K562 (cell line): ENCODE data around the gene BANP. TPM values are rescaled to one million over a fixed set of nuclear protein-coding genes. Genes with fewer than 3 reads are reported as not detected.

Experiments used
- ATAC-seq: fragments of 200-7000 bp; cut with Tn5 transposase; 3 replicates; pipeline ENCODE4 v1.9.1; 2020; ENCODE audit warnings: moderate library complexity
- BruUV-seq: library from RNA; stranded (reverse); fragments of 400-500 nt; replicated peaks from 2 replicates; lab custom pipeline; 2021; lab: Mats Ljungman, UMichigan
- CTCF ChIA-PET: fragments of 300-600 bp; formaldehyde crosslinking; extraction: SDS; loops from one replicate; lab custom pipeline; 2021; ENCODE audit warnings: low intra/inter-chr PET ratio; lab: Yijun Ruan, JAX
- POLR2A ChIA-PET: fragments of 300-600, 350-650 bp; sonication (Branson Sonifier 250); formaldehyde crosslinking; extraction: SDS; loops from one replicate; lab custom pipeline; 2021; ENCODE audit warnings: antibody characterized with exemption, inconsistent platforms; lab: Yijun Ruan, JAX
- DNase-seq, 4 experiments: peaks; one replicate each; pipeline versions ENCODE4 v3.0.0 to v3.0.0-alpha.2; 2011 to 2018; ENCODE audit warnings: low spot score in 3 of 4, mixed read lengths in 3 of 4; ENCODE audit errors: extremely low read depth in 1 of 4
- FAIRE-seq: peaks from 2 replicates; lab custom pipeline; 2011; peaks lifted over from hg19 to GRCh38; lab: Jason Lieb, UNC
- H2AFZ ChIP-seq: 2 replicates; pipeline ENCODE4 v1.6.0; 2011; ENCODE audit warnings: low read depth, low read length, control low read depth, inconsistent platforms
- H3K27ac ChIP-seq: fragments of 200-600 bp; 3 replicates; pipeline ENCODE4 v1.8.0; 2011; ENCODE audit warnings: low read depth, mild to moderate bottlenecking, control low read depth, inconsistent platforms, low read length, moderate library complexity, mixed read lengths; ENCODE audit errors: extremely low read depth
- H3K27me3 ChIP-seq, 2 experiments: fragments of 300-600 bp in 1 of 2; 2 replicates in 1 of 2; 3 replicates in 1 of 2; pipeline versions ENCODE4 v1.6.0 to v1.8.0; 2011; ENCODE audit warnings: inconsistent platforms in 2 of 2, low read length in 2 of 2, mild to moderate bottlenecking in 1 of 2, mixed read lengths in 1 of 2, moderate library complexity in 1 of 2; ENCODE audit not compliant: control insufficient read depth in 2 of 2, insufficient read depth in 2 of 2
- H3K36me3 ChIP-seq: fragments of 300-600 bp; 3 replicates; pipeline ENCODE4 v1.8.0; 2011; ENCODE audit warnings: mild to moderate bottlenecking, low read length, inconsistent platforms; ENCODE audit not compliant: control insufficient read depth, insufficient read depth
- H3K4me1 ChIP-seq, 2 experiments: fragments of 200-600 bp in 1 of 2; replicated peaks in 1 of 2; 2 replicates in 1 of 2; 3 replicates in 1 of 2; pipeline versions ENCODE4 v1.5.1 to v1.8.0; 2011; ENCODE audit warnings: inconsistent platforms in 2 of 2, low read length in 2 of 2, mild to moderate bottlenecking in 1 of 2, mixed read lengths in 1 of 2, moderate library complexity in 1 of 2; ENCODE audit not compliant: control insufficient read depth in 2 of 2, insufficient read depth in 2 of 2
- H3K4me2 ChIP-seq: 2 replicates; pipeline ENCODE4 v1.6.1; 2011; ENCODE audit warnings: low read length, control low read depth, inconsistent platforms, mixed read lengths; ENCODE audit not compliant: insufficient read depth
- H3K4me3 ChIP-seq: fragments of 200-600 bp; sonication (generic), shearing (Covaris generic); 2 replicates; pipeline ENCODE4 v1.5.1; 2016; ENCODE audit warnings: control low read depth, inconsistent platforms
- H3K79me2 ChIP-seq: fragments of 200-600 bp; 3 replicates; pipeline ENCODE4 v1.8.0; 2011; ENCODE audit warnings: low read length, inconsistent platforms; ENCODE audit not compliant: control insufficient read depth, insufficient read depth
- H3K9ac ChIP-seq, 2 experiments: 2 replicates each; pipeline versions ENCODE4 v1.6.0 to v1.6.1; 2011; ENCODE audit warnings: low read depth in 2 of 2, low read length in 2 of 2, control low read depth in 1 of 2, inconsistent platforms in 1 of 2, mild to moderate bottlenecking in 1 of 2, mixed read lengths in 1 of 2; ENCODE audit not compliant: insufficient read depth in 1 of 2
- H3K9me1 ChIP-seq: one replicate; pipeline ENCODE4 v1.6.0; 2011; ENCODE audit warnings: inconsistent platforms, mild to moderate bottlenecking, low read length, moderate library complexity; ENCODE audit not compliant: control insufficient read depth, insufficient read depth
- H3K9me3 ChIP-seq: replicated peaks from 2 replicates; pipeline ENCODE4 v1.5.1; 2011; ENCODE audit warnings: low read depth, low read length, inconsistent platforms; ENCODE audit not compliant: control insufficient read depth, insufficient read depth
- H4K20me1 ChIP-seq: replicated peaks from 2 replicates; pipeline ENCODE4 v1.6.1; 2011; ENCODE audit warnings: low read length, inconsistent platforms, mixed read lengths; ENCODE audit not compliant: control insufficient read depth, insufficient read depth
- BHLHE40 ChIP-seq: IDR thresholded peaks from 2 replicates; pipeline ENCODE4 v1.6.1; 2011; ENCODE audit warnings: low read length, improper control_type of control experiment
- CCAR2 ChIP-seq: fragments of 200-400 bp; formaldehyde crosslinking; IDR thresholded peaks from 2 replicates; pipeline ENCODE4 v1.6.1; 2017; ENCODE audit warnings: mild to moderate bottlenecking, low read depth, low read length
- MTA3 ChIP-seq: fragments of 450-650 bp; formaldehyde crosslinking; IDR thresholded peaks from 2 replicates; pipeline ENCODE4 v1.6.1; 2017; ENCODE audit warnings: mild to moderate bottlenecking, borderline replicate concordance
- SP2 ChIP-seq: IDR thresholded peaks from 2 replicates; pipeline ENCODE4 v1.6.1; 2011; ENCODE audit warnings: mild to moderate bottlenecking, low read depth, low read length, moderate library complexity; ENCODE audit not compliant: poor library complexity, severe bottlenecking; ENCODE audit errors: extremely low read depth
- STAT5A ChIP-seq: IDR thresholded peaks from 2 replicates; pipeline ENCODE4 v1.6.1; 2012; ENCODE audit warnings: low read length, inconsistent platforms, borderline replicate concordance
- ZNF3 ChIP-seq: fragments of 250-450 bp; sonication (Bioruptor Pico); IDR thresholded peaks from 2 replicates; pipeline ENCODE4 v1.5.0; 2021; ENCODE audit warnings: mild to moderate bottlenecking, moderate library complexity
- WGBS: fragments of 100-300 bp; shearing (Covaris generic); methylation state at CpG from one replicate; pipeline ENCODE4 v1.1.6; 2016; ENCODE audit warnings: low coverage, mixed read lengths; ENCODE audit not compliant: insufficient coverage; ENCODE audit errors: missing lambda C conversion rate; 5-methylcytosine and 5-hydroxymethylcytosine counted together
- in situ Hi-C: fragments of 300-500 bp; cut with MboI; formaldehyde crosslinking; loops from 4 replicates; pipeline ENCODE4 v1.15.0; 2018; ENCODE audit warnings: inconsistent platforms, mixed read lengths
- intact Hi-C: fragments of 100-400 bp; cut with micrococcal nuclease; formaldehyde crosslinking; loops from 2 replicates; pipeline ENCODE4 v1.14.2; 2022
- polyA plus RNA-seq, 8 experiments: library from polyadenylated mRNA; depleted of rRNA in 4 of 8; stranded (reverse) in 5 of 8; unstranded in 3 of 8; fragments of >200 nt; fragmentation: Nextera tagmentation in 2 of 8; fragmentation: Illumina TruSeq in 1 of 8; extraction: Ambion mirVana in 2 of 8; extraction: Trizol in 1 of 8; gene quantifications; 2 replicates each; pipeline versions ENCODE4 v1.2.1 to v1.2.3, GENCODE V29; 2011 to 2014; ENCODE audit warnings: inconsistent platforms in 1 of 8, missing spikeins in 1 of 8
- total RNA-seq, 7 experiments: library from RNA; depleted of rRNA in 6 of 7; stranded (reverse); fragments of >200 nt in 6 of 7; fragmentation: Illumina TruSeq in 2 of 7; extraction: Trizol in 2 of 7; gene quantifications; 2 replicates each; pipeline versions ENCODE4 v1.2.1 to v1.2.3, GENCODE V29; 2011 to 2021; ENCODE audit warnings: low replicate concordance in 1 of 7
- TF ChIP-seq, protein P1 (sequence below), 3 experiments: fragments of 200-800 bp in 1 of 3; sonication (Bioruptor generic) in 1 of 3; sonication (generic) in 1 of 3; formaldehyde crosslinking in 1 of 3; IDR thresholded peaks; 2 replicates each; pipeline versions ENCODE4 v1.6.1 to v1.8.0; 2016 to 2022; ENCODE audit warnings: mild to moderate bottlenecking in 2 of 3, missing compliant biosample characterization in 2 of 3, missing genetic modification characterization in 2 of 3, missing genetic modification reagents in 1 of 3
- TF ChIP-seq, protein P2 (sequence below): fragments of 450-650 bp; formaldehyde crosslinking; IDR thresholded peaks from 2 replicates; pipeline ENCODE4 v1.4.0; 2022; ENCODE audit warnings: missing genetic modification characterization

BANP gene
- total and polyA plus RNA-seq, 9 of the 15 experiments (the other 6 are each of a cell fraction or from before 2014, with no cell fraction given): 4.6 to 22.1 (median 15.6) TPM

- TF ChIP-seq BHLHE40 (no peak), MTA3 (no peak), ZNF3 (CRISPR knock-in tag) (no peak), CCAR2 (no peak)
- TF ChIP-seq, protein P1, sequence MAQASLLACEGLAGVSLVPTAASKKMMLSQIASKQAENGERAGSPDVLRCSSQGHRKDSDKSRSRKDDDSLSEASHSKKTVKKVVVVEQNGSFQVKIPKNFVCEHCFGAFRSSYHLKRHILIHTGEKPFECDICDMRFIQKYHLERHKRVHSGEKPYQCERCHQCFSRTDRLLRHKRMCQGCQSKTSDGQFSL (CRISPR knock-in tag; IDR thresholded peaks at IDR 0.05): no peak
- TF ChIP-seq, protein P1 (tag; IDR thresholded peaks at IDR 0.05): no peak
Observed at GRCh38 chr16:88048985-88049384, 97.8 kb downstream of the BANP start (continued).

DNA sequence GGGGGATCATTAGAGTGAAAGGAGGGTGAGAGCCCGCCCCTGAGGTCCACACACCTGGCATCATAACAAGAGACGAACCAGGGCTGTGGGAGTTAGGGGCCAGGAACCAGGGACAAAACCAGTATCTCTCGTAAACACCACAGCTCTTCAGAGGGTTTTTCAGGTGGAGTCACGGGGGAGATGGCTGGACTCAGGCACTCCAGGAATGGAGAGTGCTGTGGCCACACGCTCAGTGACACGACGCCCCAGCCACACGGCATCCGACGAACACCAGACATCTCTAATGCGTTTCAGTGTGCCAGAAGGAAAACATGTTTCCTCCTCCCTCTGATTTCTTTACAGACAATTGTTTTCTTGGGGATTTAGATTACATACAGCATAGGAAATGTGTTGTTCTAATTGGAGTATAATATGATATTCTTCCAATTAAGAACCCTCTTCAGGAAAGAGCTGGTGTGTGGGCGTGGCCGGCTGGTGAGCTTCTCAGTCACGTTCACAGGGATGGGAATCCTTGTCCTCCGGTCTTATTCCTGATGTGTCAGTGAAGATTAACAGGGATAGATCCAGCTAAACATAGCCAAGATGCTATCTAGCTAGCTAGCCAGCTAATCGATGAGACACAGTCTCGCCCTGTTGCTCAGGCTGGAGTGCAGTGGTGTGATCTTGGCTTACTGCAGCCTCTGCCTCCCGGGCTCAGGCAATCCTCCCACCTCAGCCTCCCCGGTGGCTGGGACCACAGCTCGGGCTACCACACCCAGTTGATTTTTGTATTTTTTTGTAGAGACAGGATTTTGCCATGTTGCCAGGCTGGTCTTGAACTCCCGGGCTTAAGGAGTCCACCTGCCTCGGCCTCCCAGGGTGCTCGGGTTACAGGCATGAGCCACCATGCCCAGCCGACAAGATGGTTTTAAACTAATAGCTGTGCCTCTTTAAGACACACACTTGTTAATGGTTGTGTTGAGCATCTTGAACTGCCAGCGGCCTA lies 98.6 kb downstream of the BANP start:
- Histone ChIP-seq H3K4me2 (no peak overlapping the region), H3K9ac (no peak overlapping the region), H3K27ac (no peak overlapping the region), H2AFZ (no peak overlapping the region), H3K4me3 (no peak overlapping the region), H3K9me1 (no peaks in the 10 kb centered on the region), H3K36me3 (peaks cover 15% of the 10 kb centered on the region; the same call in 2 of the 3 replicates), H3K9me3 (peaks cover 4% of the 10 kb centered on the region; the same call in 1 of the 2 replicates), H4K20me1 (no peaks in the 10 kb centered on the region), H3K27me3 (no peaks in the 10 kb centered on the region), H3K79me2 (no peaks in the 10 kb centered on the region), H3K4me1 (no peaks in the 10 kb centered on the region; a peak in 1 of 5 replicates)
- POLR2A ChIA-PET: interaction anchor here (0.5 to 0.7 kb wide), 3 partner anchors 13 to 1100 kb away, joined by 3 to 4 read pairs (median 3); no protein-coding TSS in a partner anchor
- FAIRE-seq (no peak), DNase-seq (no peak), ATAC-seq (no peak)
- CTCF ChIA-PET: no interaction called here
- intact Hi-C loops (no loop called here), in situ Hi-C loops (no loop called here)
- BruUV-seq: no TSS peak
- TF ChIP-seq SP2: no peak
- TF ChIP-seq STAT5A: no peak
- TF ChIP-seq, protein P2, sequence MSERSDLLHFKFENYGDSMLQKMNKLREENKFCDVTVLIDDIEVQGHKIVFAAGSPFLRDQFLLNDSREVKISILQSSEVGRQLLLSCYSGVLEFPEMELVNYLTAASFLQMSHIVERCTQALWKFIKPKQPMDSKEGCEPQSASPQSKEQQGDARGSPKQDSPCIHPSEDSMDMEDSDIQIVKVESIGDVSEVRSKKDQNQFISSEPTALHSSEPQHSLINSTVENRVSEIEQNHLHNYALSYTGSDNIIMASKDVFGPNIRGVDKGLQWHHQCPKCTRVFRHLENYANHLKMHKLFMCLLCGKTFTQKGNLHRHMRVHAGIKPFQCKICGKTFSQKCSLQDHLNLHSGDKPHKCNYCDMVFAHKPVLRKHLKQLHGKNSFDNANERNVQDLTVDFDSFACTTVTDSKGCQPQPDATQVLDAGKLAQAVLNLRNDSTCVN: no peak
- WGBS: 80% methylated on average over 25 of the region's 25 CpGs
